Hematopoietic multipotent progenitor cell treated with erythropoietin and hydrocortisone succinate and interleukin-3 and kit ligand, for 4 days (in vitro differentiated cells): ENCODE data around the gene VAC14.
"Not testable (repeated sequence)": the region's sequence is repeated elsewhere in the genome, so short reads cannot be mapped to it uniquely, and the experiment has no call there.

ENCODE experiments used
- DNase-seq: peaks from one replicate; pipeline ENCODE4 v3.0.0-alpha.2; 2015

VAC14 gene

GRCh38 chr16:70658921-70659320 lies 142.0 kb downstream of the VAC14 start:
- no peak for DNase-seq

DNA sequence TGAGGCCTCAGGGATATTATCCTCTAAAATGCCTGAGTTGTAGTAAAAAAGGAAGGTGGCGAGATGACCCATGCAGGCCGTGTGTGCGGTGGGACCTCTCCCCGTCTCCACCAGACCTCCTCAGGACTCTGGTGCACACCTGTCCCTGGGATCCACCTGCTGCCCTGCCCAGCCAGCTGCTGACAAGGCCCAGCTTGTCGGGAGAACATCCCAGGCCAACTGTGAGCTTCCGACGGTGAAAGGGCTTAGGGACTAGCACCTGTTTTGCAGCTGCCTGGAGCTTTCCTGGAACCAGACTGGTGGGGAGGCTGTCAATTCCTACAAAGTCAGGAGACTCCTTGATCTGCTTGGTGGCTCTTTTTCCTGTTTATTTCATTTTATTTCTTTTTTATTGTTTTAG lies 143.0 kb downstream of the VAC14 start:
- no peak for DNase-seq

GRCh38 chr16:70656712-70657263 lies 144.2 kb downstream of the VAC14 start:
- no peak for DNase-seq

GRCh38 chr16:70656065-70656711 lies 144.8 kb downstream of the VAC14 start:
- no peak for DNase-seq

GRCh38 chr16:70653809-70654771 lies 146.9 kb downstream of the VAC14 start:
- peak; percentile 91 for DNase-seq

GRCh38 chr16:70653406-70653805 lies 147.6 kb downstream of the VAC14 start:
- no peak for DNase-seq

DNA sequence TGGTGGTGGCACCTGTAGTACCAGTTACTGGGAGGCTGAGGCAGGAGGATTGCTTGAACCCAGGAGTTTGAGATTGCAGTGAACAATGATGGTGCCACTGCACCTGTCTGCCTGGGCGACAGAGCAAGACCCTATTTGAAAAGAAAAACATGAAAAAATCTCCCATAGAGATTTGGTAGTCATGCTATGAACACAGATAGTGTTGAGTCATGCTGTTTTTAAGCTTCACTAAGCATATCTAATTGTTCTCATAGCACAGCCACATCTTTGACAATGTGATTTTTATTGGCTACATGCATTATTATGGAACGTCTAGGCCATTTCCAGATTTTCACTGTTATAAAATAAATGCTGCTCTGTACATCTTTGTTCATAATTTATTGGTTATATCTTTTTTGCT lies 148.6 kb downstream of the VAC14 start:
- DNase-seq: no peak

DNA sequence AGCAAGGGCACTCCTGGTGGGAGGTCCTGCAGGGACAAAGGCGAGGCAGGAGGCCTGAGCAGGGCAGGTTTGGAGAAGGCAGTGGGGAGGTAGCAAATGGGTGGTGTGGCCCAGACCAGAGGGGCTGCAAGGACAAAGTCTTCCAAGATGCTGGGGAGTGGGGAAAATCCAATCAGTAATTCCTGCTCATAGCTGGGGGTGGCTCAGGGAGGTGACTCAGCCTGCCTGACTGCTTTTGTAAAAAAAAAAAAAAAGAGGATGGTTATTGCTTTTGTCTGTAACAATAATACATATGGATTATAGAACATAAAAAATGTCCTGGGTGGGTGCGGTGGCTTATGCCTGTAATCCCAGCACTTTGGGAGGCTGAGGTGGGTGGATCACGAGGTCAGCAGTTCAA lies 149.4 kb downstream of the VAC14 start:
- DNase-seq: no peak

DNA sequence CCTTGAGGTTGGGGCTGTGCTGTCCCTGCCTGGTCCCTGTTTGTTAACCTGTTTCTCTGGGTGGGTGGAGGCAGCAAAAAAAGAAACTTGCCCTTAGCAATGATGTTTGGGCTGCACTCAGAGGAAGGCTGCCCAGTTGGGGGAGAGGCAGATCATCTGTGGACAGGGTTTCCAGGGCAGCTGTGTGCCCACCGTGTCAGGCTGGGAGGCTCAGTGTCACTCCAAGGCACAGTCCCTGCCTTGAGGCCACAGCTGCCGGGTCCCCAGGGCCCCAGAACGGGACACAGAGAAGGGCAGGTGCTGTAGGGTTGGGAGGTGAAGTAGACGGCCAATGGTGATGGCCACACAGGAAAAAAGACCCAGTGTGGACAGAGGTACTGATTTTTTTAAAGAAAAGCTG lies 150.7 kb downstream of the VAC14 start:
- no peak for DNase-seq

DNA sequence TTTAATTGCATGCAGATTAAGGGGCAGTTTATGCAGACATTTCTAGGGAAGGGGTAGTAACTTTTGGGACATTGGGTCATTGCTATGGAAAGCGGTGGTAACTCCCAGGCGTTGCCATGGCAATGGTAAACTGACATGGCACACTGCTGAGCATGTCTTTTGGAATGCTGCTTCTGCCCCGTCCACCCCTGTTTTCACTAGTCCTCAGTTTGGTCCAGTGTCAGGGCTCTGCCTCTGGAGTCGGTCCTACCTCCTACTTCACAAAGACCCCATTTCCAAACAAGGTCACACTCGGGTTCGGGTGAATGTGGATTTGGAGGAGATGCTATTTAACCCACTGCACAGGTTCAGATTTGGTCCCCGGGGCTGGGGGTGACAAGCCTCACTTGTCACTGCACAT lies 151.7 kb downstream of the VAC14 start:
- no peak for DNase-seq

DNA sequence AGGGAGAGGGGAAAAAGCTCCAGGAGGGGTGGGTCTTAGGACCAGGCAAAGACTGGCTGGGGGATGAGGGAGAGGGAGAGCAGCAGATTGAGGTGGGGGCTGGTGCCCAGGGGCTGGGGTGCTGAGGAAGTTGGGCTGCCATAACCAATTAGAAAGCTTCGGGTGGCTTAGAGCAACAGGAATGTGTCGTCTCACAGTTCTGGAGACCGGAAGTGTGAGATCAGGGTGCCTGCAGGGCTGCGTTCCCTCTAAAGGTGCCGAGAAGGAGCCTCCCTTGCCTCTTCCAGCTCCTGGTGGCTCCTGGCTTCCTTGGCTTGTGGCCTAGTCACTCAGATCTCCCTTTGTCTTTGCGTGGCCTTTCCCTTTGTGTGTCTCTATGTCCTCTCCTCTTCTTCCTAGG lies 152.4 kb downstream of the VAC14 start:
- DNase-seq: no peak

DNA sequence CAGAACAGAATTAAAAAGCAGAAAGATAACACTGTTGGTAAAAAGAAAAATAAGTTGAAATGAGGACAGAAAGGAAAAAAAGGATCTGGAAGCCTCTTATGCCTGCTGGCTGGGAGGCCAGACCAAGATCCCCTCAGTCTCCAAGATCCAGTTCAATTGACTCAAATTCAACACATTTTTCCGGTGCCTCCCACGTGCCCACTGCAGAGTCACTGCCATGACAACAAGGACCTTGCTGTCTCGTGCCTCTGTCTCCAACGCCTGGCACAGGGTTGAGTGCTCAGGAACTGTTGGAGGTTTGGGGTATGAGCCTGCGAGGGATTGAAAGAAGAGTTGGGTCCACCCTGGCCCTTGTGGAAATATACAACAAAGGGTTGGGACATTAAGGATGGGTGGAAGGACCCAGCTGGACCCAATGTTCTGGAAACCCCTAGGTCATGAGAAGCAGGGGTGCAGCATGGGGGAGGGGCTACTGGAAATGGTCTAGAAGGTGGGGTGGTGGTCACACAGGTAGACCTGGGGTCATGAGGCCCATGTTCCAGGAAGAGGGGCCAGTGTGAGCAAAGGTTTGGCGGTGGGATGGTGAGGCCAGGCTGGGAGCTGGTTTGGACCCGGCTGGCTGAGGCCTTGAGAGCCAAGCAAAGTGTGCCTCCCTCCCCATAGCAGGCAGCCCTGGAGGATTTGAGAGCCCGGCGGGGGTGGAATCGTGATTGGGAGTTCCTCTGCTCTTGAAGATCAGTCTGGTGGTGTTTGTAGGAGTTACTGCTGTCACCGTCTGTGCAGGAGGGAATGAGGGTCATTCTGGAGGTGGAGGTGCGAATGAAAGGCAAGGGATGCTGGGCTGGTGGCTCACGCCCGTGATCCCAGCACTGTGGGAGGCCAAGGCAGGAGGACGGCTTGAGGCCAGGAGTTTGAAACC lies 153.3 kb downstream of the VAC14 start:
- no peak for DNase-seq

DNA sequence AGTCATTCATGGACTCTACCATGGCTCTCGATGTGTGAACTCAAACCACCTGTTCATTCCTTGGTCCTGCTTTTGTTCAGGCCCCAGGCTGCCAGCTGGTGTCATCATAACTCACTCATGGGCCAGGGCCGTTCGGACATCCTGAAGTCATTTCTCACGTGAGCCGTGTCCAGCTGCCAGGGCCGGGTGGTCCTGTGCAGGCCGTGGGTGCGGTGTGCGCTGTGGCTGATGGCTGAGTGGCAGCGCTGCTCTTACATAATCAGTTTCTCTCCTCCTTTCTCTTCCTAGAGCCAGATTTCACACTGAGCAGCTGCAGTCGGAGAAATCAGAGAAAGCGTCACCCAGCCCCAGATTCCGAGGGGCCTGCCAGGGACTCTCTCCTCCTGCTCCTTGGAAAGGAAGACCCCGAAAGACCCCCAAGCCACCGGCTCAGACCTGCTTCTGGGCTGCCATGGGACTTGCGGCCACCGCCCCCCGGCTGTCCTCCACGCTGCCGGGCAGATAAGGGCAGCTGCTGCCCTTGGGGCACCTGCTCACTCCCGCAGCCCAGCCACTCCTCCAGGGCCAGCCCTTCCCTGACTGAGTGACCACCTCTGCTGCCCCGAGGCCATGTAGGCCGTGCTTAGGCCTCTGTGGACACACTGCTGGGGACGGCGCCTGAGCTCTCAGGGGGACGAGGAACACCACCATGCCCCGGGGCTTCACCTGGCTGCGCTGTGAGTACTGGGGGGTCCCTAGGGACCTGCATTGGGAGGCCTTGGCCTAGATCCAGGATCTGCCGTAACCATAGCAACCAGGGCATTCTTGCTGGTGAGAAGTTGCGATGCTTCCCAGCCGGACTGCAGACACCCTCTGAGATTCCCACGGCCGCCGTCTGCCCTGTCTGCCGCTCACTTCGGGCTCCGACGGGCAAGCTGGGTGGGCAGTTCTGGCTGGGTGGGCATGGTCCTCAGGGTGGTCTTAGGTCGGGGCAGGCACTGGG lies 154.4 kb downstream of the VAC14 start, which contains the start of gene IL34:
Gene IL34, plus strand, starts transcription at position 300 of the 982 bp plus-strand sequence. Its CDS starts 389 bp downstream, at position 689.
- DNase-seq: no peak

DNA sequence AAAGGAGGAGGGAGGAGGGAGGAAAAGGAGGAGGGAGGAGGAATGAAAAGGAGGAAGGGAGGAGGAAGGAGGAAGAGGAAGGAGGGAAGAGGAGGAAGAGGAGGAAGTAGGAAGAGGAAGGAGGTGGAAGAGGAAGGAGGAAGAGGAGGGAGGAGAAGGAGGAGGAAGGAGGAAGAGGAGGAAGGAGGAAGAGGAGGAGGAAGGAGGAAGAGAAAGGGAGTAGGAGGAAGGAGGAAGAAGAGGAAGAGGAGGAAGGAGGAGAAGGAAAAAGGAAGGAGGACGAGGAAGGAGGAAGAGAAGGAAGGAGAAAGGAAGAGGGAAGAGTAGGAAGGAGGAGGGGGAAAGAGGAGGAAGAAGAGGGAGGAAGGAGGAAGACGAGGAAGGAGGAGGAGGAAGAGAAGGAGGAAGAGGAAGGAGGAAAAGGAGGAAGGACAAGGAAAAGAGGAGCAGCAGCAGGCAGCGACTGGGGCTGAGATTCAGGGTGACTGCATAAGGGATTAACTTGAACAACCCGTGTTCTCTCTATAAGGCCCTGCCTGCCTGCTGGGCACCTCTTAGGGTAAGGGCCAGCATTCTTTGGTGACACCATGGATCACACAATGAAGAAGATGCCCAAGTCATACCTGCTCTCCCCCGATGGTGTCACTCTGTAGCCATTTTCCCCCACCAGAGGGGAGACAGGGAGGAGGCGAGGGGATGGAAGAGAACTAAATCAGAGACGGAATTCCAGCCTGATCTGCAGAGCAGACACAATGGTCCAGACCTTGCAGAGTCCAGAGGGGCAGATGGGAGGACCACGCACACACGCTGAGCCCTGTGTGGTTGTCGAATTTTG lies 156.0 kb downstream of the VAC14 start:
- DNase-seq: no peak

DNA sequence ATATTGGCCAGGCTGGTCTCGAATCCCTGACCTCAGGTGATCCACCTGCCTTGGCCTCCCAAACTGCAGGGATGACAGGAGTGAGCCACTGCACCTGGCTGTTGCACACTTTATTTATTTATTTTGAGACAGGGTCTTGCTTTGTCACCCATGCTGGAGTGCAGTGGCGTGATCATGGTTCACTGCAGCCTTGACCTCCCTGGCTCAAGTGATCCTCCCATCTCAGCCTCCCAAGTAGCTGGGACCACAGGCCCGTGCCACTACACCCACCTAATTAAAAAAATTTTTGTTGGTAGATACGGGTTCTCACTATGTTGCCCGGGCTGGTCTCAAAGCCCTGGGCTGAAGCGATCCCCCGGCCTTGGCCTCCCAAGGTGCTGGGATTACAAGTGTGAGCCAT lies 157.7 kb downstream of the VAC14 start:
- DNase-seq: not testable (repeated sequence)

DNA sequence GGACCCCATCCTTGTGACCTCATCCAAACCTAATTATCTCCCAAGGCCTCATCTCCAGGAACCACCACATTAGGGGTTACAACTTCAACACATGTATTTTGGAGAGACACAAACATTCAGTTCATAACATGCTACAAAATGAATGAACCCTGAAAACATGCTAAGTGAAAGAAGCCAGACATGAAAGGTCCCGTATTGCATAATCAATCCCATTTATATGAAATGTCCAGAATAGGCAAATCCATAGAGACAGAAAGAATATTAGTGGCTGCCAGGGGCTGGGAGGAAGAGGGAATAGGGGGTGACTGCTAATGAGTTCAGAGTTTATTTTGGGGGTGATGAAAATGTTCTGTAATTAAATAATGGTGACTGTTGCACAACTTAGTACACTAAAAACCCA lies 158.3 kb downstream of the VAC14 start:
- no peak for DNase-seq

DNA sequence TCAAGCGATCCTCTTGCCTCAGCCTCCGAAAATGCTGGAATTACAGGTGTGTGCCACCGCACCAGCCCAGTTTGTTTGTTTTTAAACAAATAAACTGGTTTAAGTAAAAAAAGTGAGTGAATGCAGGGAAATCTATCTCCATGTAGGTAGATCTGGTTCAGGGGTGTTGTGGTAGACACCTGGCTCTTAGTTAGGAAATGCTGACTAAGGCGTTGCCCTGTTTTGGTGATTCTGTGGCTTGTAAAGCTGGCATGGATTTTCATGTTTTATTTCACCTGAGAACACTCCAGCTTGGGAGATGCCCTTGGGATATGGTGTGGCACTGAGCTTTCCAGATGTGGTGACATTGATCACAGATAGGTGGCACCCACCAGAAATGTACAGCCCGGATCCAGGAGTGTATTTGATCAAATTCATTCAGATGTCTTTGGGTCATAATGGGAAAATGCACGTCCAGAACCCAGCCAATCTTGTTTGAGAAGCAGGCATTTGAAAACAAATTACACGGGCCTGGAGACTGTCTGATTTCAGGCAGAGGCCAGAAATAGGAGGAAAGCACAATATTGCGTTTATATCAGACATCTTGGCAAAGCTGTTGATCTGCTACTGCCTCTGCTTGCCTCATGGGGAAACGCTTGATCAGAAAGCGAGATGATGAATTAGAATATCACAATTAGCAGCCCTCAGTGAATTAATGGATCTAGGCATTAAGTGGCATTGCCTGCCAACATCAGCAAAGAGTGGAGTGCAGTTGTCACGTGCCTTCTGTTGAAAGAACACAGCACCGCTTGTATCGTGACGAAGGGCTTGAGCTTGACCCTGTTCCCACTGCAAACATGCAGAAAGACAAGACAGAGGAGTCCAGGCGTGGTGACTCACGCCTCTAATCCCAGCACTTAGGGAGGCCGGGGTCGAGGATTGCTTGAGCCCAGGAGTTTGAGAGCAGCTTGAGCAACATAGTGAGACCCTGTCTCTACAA lies 161.9 kb downstream of the VAC14 start:
- no peak for DNase-seq
